ENCODE measurements around the gene TAF1B.
"Not testable (repeated sequence)": the region's sequence is repeated elsewhere in the genome, so short reads cannot be mapped to it uniquely, and the experiment has no call there.

TAF1B gene

GRCh38 chr2:9858730-9859068 is 15.4 kb downstream of the TAF1B start:
- Mint-ChIP-seq H3K4me3 (no peak overlapping the region), H3K27me3 (no peaks in the 10 kb centered on the region), H3K9me3 (peaks cover 52% of the 10 kb centered on the region), H3K4me1 (no peaks in the 10 kb centered on the region), H3K27ac (no peak overlapping the region), H3K36me3 (peaks cover 82% of the 10 kb centered on the region)
- no peak for DNase-seq
- CTCF ChIA-PET = no interaction called here

- not testable (repeated sequence) for H3K27me3 Mint-ChIP-seq, H3K4me1 Mint-ChIP-seq, H3K27ac Mint-ChIP-seq, DNase-seq, H3K4me3 Mint-ChIP-seq
- Mint-ChIP-seq H3K36me3 (peaks cover 64% of the 10 kb centered on the region), H3K9me3 (peaks cover 48% of the 10 kb centered on the region)
- CTCF ChIA-PET = interaction anchor here (0.8 kb wide), 1 partner anchor 187 kb away, joined by 3 read pairs; no protein-coding TSS in a partner anchor
These were observed 17.8 kb downstream of the TAF1B start for GRCh38 chr2:9860922-9861580.

GRCh38 chr2:9867881-9868280 is 24.6 kb downstream of the TAF1B start:
- H3K36me3 Mint-ChIP-seq = peaks cover 32% of the 10 kb centered on the region
- H3K4me3 Mint-ChIP-seq = no peak overlapping the region
- CTCF ChIA-PET = no interaction called here
- H3K27ac Mint-ChIP-seq = no peak overlapping the region
- no peaks in the 10 kb centered on the region for H3K27me3 Mint-ChIP-seq
- no peaks in the 10 kb centered on the region for H3K4me1 Mint-ChIP-seq
- peaks cover 2% of the 10 kb centered on the region for H3K9me3 Mint-ChIP-seq
- no peak for DNase-seq

GRCh38 chr2:9873337-9873736 is 30.1 kb downstream of the TAF1B start:
- no peaks in the 10 kb centered on the region for H3K4me1 Mint-ChIP-seq
- no peak for DNase-seq
- CTCF ChIA-PET = no interaction called here
- no peaks in the 10 kb centered on the region for H3K27me3 Mint-ChIP-seq
- no peak overlapping the region for H3K4me3 Mint-ChIP-seq
- H3K9me3 Mint-ChIP-seq = no peaks in the 10 kb centered on the region
- no peak overlapping the region for H3K27ac Mint-ChIP-seq
- peaks cover 58% of the 10 kb centered on the region for H3K36me3 Mint-ChIP-seq

- Mint-ChIP-seq H3K36me3 (peaks cover 56% of the 10 kb centered on the region), H3K4me1 (no peaks in the 10 kb centered on the region), H3K4me3 (no peak overlapping the region), H3K27ac (no peak overlapping the region), H3K27me3 (no peaks in the 10 kb centered on the region), H3K9me3 (no peaks in the 10 kb centered on the region)
- CTCF ChIA-PET = no interaction called here
- DNase-seq = no peak
These were observed 33.8 kb downstream of the TAF1B start for GRCh38 chr2:9877026-9877425.

DNA sequence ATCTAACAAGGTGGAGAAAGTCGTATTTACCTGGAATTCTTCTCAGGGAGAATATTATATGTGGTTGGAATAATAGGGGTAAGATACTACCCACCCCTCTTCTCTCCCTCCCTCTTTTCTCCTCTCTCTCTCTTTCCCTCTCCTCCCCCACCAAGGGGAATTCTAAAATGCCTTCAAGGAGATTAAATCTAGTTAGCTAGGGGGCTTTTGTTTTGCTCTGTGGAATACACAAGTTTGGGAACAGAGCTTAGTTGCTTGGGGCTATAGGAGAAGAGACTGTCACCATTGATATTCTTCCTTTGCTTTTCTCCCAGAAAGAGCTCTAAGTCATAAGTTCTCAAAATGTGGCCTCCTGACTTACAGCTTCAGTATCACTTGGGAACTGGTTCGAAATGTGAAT is 34.5 kb downstream of the TAF1B start:
- no peak for DNase-seq
- H3K4me1 Mint-ChIP-seq = no peaks in the 10 kb centered on the region
- no peaks in the 10 kb centered on the region for H3K27me3 Mint-ChIP-seq
- peaks cover 56% of the 10 kb centered on the region for H3K36me3 Mint-ChIP-seq
- CTCF ChIA-PET = no interaction called here
- no peaks in the 10 kb centered on the region for H3K9me3 Mint-ChIP-seq
- H3K27ac Mint-ChIP-seq = no peak overlapping the region
- H3K4me3 Mint-ChIP-seq = no peak overlapping the region

DNA sequence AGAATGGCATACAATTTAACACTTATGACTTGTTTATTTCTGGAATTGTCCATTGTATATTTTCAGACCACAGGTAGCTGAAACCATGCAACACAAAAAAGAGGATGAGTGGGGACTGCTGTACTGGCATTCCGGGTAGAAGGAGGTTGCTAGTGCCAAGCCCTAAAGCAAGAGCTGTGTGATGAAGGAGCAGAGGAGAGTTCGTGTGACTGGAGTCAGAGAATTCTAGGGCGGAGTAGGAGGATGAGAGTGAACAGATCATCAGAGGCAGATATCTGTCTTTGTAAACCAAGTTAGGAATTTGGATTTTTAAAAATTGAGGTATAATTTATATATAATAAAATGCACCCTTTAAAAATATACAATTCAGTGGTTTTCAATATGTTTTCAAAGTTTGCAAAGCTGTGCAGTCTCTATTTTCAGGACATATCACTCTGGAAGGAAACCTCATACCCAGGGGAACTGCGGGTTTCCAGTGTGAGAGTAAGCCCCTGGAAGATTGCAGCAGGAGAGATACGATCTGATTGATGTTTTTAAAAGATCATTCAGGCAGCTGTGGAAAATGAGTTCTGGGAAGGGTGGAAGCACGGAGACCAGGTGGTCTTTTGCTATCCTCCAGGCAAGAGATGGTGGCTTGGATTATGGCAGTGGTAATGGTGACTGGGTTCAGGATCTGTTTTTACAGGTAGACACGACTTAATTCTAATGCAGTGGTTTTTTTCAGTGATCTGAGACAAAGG is 36.4 kb downstream of the TAF1B start:
- H3K36me3 Mint-ChIP-seq = peaks cover 52% of the 10 kb centered on the region
- no peak for DNase-seq
- CTCF ChIA-PET = no interaction called here
- H3K4me1 Mint-ChIP-seq = no peaks in the 10 kb centered on the region
- H3K4me3 Mint-ChIP-seq = no peak overlapping the region
- no peaks in the 10 kb centered on the region for H3K27me3 Mint-ChIP-seq
- H3K9me3 Mint-ChIP-seq = no peaks in the 10 kb centered on the region
- H3K27ac Mint-ChIP-seq = no peak overlapping the region

DNA sequence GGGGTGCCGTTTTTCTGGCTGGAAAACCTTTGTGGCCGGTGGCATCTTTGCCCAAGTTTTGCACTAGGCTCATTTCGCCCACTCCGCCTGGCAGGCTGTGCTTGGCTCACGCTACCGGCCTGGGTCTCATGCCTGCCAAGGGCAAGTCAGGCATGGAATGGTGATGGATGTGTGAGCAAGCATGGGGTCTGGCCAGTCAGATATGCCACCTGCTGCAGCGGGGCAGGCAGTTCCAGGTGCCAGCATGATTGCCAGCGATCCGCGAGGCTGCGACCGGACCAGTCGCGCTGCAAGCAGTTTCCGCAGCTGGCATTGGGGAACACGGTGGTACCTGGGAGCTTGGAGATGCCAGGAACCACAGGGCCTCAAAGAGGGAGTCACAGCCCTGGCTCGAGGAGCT is 40.6 kb downstream of the TAF1B start:
- no peak overlapping the region for H3K27ac Mint-ChIP-seq
- no peak overlapping the region for H3K4me3 Mint-ChIP-seq
- no peak for DNase-seq
- peaks cover 11% of the 10 kb centered on the region for H3K9me3 Mint-ChIP-seq
- CTCF ChIA-PET = no interaction called here
- H3K4me1 Mint-ChIP-seq = peaks cover 10% of the 10 kb centered on the region
- H3K36me3 Mint-ChIP-seq = peaks cover 64% of the 10 kb centered on the region
- H3K27me3 Mint-ChIP-seq = no peaks in the 10 kb centered on the region

- peaks cover 65% of the 10 kb centered on the region for H3K36me3 Mint-ChIP-seq
These were observed 41.2 kb downstream of the TAF1B start for GRCh38 chr2:9884436-9884835.

GRCh38 chr2:9885036-9885684 is 41.9 kb downstream of the TAF1B start:
- no peak for DNase-seq
- no peak overlapping the region for H3K27ac Mint-ChIP-seq
- CTCF ChIA-PET = no interaction called here
- peaks cover 10% of the 10 kb centered on the region for H3K4me1 Mint-ChIP-seq
- no peaks in the 10 kb centered on the region for H3K27me3 Mint-ChIP-seq
- H3K9me3 Mint-ChIP-seq = peaks cover 11% of the 10 kb centered on the region
- peaks cover 67% of the 10 kb centered on the region for H3K36me3 Mint-ChIP-seq
- H3K4me3 Mint-ChIP-seq = no peak overlapping the region

More at GRCh38 chr2:9884436-9884835, 41.2 kb downstream of the TAF1B start:
- H3K4me1 Mint-ChIP-seq = peaks cover 10% of the 10 kb centered on the region
- no peak for DNase-seq
- no peaks in the 10 kb centered on the region for H3K27me3 Mint-ChIP-seq
- CTCF ChIA-PET = no interaction called here
- H3K27ac Mint-ChIP-seq = no peak overlapping the region
- H3K4me3 Mint-ChIP-seq = no peak overlapping the region
- H3K9me3 Mint-ChIP-seq = peaks cover 11% of the 10 kb centered on the region

- H3K36me3 Mint-ChIP-seq = peaks cover 70% of the 10 kb centered on the region
These were observed 44.2 kb downstream of the TAF1B start for GRCh38 chr2:9887513-9887912.

DNA sequence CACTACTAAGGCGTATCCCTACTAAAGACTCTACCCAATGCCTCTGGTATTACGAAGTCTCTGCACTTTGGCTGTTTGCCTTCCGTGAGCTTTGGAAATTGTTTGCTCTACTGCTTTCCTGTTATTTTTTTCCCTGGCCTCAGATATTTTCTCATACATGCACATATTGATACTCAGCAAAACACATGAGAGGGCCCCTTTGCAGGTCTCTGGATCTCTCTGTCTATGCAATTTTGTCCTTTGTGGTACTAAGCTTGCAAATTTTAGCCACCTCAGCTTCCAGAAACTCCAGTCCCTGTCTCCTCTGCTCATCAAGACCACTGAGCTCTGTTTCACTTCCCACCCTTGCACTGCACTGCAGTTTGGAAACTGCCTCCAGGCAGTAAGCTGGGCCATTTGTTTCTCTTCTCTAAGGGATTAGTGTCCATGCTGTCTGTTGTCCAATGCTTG is 46.6 kb downstream of the TAF1B start:
- CTCF ChIA-PET = interaction anchor here (1.0 kb wide), 1 partner anchor 76 kb away, joined by 4 read pairs; no protein-coding TSS in a partner anchor
- Mint-ChIP-seq H3K9me3 (peaks cover 11% of the 10 kb centered on the region), H3K4me3 (no peak overlapping the region), H3K36me3 (peaks cover 55% of the 10 kb centered on the region), H3K4me1 (peaks cover 10% of the 10 kb centered on the region), H3K27me3 (no peaks in the 10 kb centered on the region), H3K27ac (no peak overlapping the region)
- DNase-seq = no peak

More at GRCh38 chr2:9887513-9887912, 44.2 kb downstream of the TAF1B start:
- H3K9me3 Mint-ChIP-seq = peaks cover 11% of the 10 kb centered on the region
- H3K27ac Mint-ChIP-seq = no peak overlapping the region
- peaks cover 10% of the 10 kb centered on the region for H3K4me1 Mint-ChIP-seq
- H3K4me3 Mint-ChIP-seq = no peak overlapping the region
- CTCF ChIA-PET = no interaction called here
- no peaks in the 10 kb centered on the region for H3K27me3 Mint-ChIP-seq
- no peak for DNase-seq

GRCh38 chr2:9892236-9892635 is 49.0 kb downstream of the TAF1B start:
- Mint-ChIP-seq H3K27ac (no peak overlapping the region), H3K27me3 (no peaks in the 10 kb centered on the region), H3K4me1 (peaks cover 20% of the 10 kb centered on the region), H3K36me3 (peaks cover 35% of the 10 kb centered on the region), H3K9me3 (peaks cover 8% of the 10 kb centered on the region), H3K4me3 (no peak overlapping the region)
- CTCF ChIA-PET = interaction anchor here (1.4 to 1.7 kb wide), 2 partner anchors 79 to 92 kb away, joined by 4 read pairs; no protein-coding TSS in a partner anchor
- no peak for DNase-seq

DNA sequence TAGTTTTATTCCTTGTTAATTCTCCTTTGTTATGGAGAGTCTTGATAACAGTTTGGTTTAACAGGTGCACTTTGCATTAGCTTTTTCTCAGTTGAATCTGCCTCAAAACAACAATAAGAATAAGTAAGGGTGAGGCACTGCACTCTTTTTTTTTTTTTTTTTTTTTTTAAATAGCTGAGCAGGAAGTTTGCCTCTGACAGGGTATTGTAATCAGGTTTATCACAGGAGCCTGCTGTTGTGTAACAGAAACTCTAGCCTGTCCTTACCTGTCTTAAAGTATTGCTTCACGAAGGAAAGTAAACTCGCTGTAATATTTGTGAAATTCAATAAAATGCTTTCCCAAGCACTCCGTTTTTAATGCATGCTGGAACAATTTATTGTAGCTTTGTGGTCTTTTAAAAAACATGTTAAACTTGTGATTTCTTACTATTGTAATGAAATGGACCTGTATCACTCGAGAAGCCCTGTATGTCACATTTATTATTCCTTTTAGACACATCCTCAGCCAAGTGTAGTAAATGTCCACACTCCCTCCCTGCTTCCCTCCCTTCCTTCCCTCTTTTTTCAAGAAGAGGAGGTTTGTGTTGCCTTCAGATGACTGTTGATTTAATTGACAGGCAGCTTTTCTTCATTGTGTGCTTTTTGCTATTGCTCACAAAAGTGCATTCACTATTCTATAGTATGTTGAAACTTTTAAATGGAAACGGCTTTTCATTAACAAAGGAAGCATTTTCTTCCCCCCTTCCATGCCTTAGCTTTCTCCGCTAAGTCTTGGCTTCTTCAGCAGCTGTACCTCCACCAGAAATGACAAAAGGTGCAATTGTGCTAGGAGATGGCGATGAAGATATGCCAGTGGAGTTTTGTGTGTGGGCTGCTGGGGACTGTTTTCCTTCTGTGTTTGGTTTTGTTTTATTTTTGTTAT is 52.7 kb downstream of the TAF1B start:
- H3K27me3 Mint-ChIP-seq = no peaks in the 10 kb centered on the region
- no peak for DNase-seq
- no peaks in the 10 kb centered on the region for H3K9me3 Mint-ChIP-seq
- peaks cover 27% of the 10 kb centered on the region for H3K4me1 Mint-ChIP-seq
- peaks cover 18% of the 10 kb centered on the region for H3K36me3 Mint-ChIP-seq
- H3K27ac Mint-ChIP-seq = no peak overlapping the region
- CTCF ChIA-PET = interaction anchor here (1.6 kb wide), 1 partner anchor 80 kb away, joined by 5 read pairs; no protein-coding TSS in a partner anchor
- H3K4me3 Mint-ChIP-seq = no peak overlapping the region
